HG03108 (cell line): ENCODE data around the gene MICAL3.
A peak's percentile ranks its signal among the peaks of the same experiment; 100 is the strongest.
"Not testable (repeated sequence)": the region's sequence is repeated elsewhere in the genome, so short reads cannot be mapped to it uniquely, and the experiment has no call there.

Experiments used
- ATAC-seq: cut with Tn5 transposase; IDR thresholded peaks from one replicate; pipeline ENCODE4 v1.9.1; 2021; ENCODE audit warnings: moderate library complexity; ENCODE audit not compliant: unreplicated experiment

Gene MICAL3

DNA sequence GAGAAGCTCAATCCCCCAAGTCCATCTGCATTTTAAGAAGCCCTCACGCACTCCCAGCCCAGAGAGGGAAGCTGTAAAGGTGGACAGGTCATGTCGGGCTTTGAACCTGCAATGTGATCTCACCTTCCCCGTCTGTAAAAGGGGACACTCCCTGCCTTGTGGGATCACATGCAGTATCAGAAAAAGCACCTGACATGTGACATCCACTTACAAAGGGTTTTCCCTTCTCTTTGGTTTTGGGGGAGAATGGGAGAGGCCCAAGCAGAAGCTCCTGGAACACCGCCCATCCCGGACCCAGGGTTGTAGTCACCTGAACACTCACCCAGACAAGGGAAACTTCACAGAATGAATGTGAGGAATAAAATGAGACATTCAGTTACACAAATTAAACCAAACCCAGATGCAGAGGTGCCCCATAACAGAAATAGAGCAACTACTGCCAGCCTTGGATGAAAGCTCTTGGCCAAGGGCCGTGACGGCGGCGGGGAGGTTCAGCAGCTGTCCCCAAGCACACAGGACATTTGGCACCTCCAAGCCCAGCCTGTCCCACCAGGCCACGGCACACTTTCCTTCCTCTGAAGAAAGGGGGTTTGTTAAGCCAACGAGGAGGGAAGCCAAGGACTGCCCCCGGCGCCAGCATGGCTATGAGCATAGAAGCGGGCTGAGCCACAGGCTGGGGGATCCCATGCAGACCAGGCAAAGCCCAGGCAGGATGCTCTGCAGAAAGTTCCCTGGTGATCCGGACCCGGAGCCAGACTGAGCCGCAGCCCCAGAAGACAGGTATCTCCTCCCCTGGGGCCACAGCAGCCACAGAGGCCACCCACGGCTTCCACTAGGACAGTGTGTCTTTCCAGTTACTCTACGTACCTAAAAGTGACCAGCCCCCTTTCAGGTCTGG lies 253.9 kb downstream of the MICAL3 start:
- no peak for ATAC-seq

DNA sequence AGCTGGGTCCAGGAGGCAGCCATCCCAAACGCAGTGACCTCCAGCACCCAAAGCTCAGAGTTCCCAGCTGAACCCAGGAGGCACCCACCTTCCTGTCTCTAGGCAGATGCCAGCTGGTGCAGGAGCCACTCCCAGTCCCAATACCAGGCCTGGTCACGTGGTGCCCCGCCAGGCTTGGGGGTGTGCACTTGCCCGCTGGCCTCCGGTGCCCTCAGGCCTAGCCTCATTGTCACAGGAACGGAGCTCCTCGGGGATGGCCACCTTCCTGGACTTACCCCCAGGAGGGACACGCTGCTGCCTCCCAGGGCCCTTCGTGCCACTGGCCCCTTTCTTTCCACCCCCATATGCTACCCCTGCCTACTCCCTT lies 254.7 kb downstream of the MICAL3 start:
- no peak for ATAC-seq

GRCh38 chr22:17769013-17769715 lies 255.2 kb downstream of the MICAL3 start:
- no peak for ATAC-seq

- peak; percentile 65 for ATAC-seq
Measured at GRCh38 chr22:17767233-17768065, 256.9 kb downstream of the MICAL3 start.

GRCh38 chr22:17764852-17765251 lies 259.5 kb downstream of the MICAL3 start:
- not testable (repeated sequence) for ATAC-seq

DNA sequence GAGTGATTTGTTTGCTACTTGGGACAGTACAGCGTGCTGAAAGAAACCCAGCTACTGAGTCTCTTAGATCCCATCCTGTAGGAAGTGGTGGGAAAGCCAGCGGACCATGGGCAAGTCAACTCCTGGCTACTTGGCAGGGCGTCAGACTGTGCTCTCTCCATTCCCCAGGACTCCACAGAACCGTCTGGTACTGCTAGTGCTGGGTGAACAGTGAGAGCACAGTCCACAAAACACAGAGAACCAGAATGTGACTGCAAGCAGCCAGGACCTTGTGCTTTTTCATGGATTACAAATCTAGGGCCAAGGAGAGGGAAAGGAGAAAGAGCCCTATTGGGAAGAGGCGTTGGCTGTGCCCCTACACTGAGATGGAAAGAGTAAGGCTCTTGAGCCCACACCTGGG lies 260.3 kb downstream of the MICAL3 start:
- no peak for ATAC-seq

GRCh38 chr22:17763442-17763841 lies 260.9 kb downstream of the MICAL3 start:
- ATAC-seq: not testable (repeated sequence)

- ATAC-seq: no peak
Measured at GRCh38 chr22:17761138-17761488, 263.2 kb downstream of the MICAL3 start.

DNA sequence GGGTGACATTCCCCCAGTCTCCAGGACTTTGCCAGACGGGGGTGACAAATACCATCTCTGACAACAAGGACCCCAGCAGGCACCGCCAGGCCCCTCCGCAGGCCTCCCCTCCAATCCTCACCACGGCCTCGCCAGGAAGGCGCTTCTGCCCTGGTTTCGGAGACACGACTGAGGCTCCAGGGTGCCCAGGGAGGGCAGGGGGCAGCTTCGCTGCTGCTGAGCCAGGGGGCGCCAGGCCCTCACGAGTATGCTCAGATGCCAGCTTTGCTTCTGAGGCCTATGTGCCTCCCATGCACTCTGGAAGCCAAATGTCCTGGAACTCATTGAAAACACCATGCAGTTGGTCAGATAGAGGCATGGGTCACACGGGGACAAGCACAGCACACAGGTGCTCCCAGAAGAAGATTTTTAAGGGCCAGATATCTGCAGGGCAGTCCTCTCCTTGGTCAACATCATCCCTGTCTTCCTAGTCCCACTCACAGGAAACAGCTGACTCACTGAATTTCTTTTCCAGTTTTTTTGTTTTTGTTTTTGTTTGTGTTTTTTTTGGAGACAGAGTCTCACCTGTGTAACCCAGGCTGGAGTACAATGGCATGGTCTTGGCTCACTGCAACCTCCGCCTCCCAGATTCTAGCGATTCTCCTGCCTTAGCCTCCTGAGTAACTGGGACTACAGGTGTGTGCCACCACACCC lies 270.0 kb downstream of the MICAL3 start:
- no peak for ATAC-seq

GRCh38 chr22:17753401-17753989 lies 270.9 kb downstream of the MICAL3 start:
- ATAC-seq: no peak

DNA sequence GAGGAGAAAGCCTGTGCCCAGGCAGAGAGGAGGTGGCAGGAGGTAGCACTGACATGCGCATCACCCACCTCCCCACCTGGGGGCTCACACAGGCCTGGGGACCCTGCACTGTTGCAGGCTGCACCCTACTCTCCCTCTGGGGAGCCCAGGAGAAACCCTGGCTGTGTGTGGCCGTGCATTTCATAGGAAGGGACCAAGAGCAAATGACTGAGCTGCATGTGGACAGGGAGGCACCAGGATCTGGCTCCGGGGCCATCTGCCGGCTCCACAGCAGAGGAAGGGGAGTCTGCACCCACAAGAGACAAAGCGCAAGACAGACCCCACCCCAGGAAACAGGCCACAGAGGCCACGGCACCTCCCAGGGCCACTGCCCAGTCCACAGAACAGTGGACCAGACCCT lies 272.8 kb downstream of the MICAL3 start:
- ATAC-seq: no peak

DNA sequence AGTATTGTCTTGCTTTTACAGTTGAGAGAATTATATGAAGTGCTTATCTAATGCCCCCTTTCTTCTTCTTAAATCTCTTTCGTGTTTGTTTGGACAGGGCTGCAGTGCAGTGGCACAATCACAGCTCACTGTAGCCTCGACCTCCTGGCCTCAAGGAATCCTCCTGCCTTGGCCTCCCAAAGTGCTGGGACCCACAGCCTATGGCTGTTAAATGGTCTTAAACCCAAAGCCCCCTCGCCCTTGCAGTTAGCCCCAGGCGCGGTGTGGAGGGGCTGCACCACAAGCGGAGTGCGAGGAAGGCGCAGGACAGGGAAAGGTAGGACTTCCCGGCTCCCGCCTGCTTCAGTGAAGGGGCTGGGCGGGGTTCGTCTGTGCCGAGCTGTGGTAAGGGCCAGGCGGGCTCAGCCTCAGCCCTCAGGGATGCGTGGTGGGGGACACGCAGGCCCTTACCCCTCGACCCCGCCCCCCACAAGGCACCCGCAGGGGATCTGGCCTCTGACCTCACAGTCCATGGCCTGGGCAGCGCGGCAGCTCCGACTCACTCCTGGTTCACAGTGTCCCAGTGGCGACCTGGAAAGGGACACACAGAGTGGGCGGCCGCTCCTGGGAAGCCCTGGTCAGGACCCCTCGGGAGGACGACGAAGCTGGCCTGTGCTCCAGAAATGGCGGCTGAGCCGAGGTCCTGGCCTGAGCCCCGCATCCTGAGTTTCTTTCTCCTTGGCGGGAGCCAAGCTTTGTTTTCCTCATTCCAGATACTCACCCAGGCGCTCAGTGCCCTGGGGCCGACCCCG lies 274.6 kb downstream of the MICAL3 start:
- no peak for ATAC-seq

- ATAC-seq: no peak
Measured at GRCh38 chr22:17748555-17749353, 275.6 kb downstream of the MICAL3 start.

- ATAC-seq: no peak
Measured at GRCh38 chr22:17746916-17747315, 277.4 kb downstream of the MICAL3 start.

DNA sequence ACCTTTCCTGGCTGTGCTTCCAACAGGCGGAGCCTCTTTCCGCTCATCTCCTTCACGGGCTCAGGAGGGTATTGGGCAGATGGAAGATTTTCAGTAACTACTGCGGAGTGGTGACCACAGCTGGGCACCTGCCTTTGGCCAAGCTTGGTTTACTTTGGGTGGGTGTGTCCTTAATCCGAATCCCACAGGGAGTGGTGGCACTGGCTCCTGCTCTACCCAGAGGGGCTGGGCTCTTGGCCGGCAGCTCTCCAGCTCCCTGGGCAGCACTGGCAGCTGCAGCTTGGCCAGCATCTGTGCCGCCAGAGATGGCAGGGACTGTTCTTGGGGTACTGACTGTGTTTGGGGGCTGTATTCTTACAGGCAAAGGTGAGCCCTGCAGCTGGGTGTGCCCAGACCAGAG lies 279.9 kb downstream of the MICAL3 start:
- no peak for ATAC-seq

DNA sequence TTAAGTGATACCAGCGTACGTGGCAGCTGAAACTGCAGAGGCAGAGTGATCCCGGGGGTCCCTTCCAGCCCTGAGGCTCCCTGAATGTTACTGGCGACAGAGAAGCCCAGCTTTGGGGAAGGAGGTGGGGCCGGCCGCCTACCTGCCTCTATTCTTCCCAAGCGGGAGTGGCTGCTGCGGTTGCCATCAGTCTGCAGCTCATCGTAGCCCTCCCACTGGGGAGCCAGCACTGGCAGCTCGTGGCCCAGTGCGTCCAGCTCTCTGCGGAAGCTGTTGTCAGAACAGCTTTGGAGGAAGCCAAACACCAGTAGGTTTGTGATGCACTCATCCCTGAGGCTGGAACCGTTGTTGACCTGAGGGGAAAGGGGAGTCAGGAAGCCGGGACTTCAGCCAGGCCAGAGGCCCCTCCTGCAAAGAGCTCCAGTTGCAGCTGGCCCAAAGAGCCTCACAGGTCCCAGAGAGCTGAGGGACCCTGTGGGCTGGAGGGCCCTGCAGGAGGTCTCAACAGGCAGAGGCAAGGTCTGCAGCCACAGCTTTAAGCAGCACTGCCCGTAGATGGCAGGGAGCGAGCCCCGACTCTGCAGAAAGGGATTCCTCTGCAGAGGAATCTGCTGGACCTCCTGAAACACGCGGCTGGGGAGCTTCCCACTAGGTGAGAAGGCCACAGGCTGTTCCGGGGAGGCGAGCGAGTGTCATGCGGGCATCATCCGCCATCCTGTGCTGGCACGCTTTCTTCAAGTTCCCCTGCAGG lies 280.5 kb downstream of the MICAL3 start:
- no peak for ATAC-seq

DNA sequence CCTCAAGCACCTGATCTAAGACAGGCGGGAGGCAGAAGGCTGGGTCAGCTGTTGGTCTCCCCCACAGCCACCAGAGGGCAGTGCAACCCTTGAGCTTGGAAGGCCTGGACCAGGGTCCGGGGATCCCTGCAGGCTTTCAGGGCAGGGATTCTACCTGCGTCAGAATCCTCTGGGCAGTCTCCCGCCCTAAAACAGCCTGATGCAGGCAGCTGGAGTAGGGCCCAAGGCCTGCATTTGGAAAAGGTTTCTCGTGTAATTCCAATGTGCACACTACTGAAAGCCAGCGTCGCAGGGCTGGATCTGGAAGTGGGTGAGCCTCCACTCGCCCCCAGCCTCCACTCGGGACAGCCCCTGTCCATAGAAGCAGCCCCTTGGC lies 281.8 kb downstream of the MICAL3 start:
- ATAC-seq: no peak

DNA sequence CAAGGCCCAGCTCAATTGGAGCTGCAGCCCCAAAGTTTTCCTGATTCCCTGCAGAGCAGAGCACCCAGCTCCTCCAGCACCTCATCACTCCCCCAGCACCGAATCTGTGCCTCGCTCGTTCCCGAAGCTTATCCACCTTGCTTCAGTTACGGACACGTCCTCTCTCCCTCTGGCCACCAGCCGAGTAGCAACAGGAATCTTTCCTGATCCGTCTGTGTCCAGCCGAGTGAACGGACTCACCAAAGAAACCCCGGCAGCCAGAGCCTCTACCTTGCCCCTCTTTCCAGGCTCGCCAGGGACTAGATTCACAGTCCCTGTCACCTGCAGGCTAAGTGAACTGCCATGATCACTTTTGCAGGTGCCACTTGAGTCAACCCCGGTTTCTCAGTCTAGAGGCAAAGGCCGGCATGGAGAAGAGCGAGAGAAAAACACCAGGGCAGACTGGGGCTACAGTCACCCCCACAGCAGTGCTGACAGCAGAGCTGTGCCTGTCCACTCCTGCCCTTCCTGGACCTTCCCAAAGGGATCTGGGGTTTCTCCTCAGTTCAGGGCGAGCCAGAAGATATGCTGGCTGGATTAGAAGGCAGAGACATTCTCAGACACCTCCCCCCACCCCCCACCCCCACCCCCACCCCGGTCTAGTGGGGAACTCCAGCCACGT lies 282.4 kb downstream of the MICAL3 start:
- ATAC-seq: no peak
